Trophoblast cell (in vitro differentiated cells and primary cell): Measurements from ENCODE around the gene ARPP21.

Experiments
- DNase-seq, 2 donors: peaks; one replicate each; pipeline ENCODE4 v3.0.0-alpha.2; 2016
- H2AFZ ChIP-seq: 2 replicates; pipeline ENCODE4 v1.6.1; 2013; ENCODE audit warnings: low read length, moderate library complexity, mild to moderate bottlenecking; ENCODE audit not compliant: insufficient read depth, poor library complexity
- H2AK5ac ChIP-seq: 2 replicates; pipeline ENCODE4 v1.6.1; 2013; ENCODE audit warnings: mild to moderate bottlenecking, low read length
- H2BK120ac ChIP-seq: 2 replicates; pipeline ENCODE4 v1.6.1; 2013; ENCODE audit warnings: low read length, mild to moderate bottlenecking, moderate library complexity; ENCODE audit not compliant: insufficient read depth, poor library complexity
- H2BK12ac ChIP-seq: 2 replicates; pipeline ENCODE4 v1.6.1; 2013; ENCODE audit warnings: mild to moderate bottlenecking, low read length, moderate library complexity
- H2BK5ac ChIP-seq: 2 replicates; pipeline ENCODE4 v1.6.1; 2013; ENCODE audit warnings: low read length, low read depth, moderate library complexity, mild to moderate bottlenecking; ENCODE audit not compliant: poor library complexity
- H3K14ac ChIP-seq: 2 replicates; pipeline ENCODE4 v1.6.1; 2013; ENCODE audit warnings: mild to moderate bottlenecking, low read length
- H3K18ac ChIP-seq: 2 replicates; pipeline ENCODE4 v1.6.1; 2013; ENCODE audit warnings: mild to moderate bottlenecking, low read length
- H3K23ac ChIP-seq: 2 replicates; pipeline ENCODE4 v1.6.1; 2013; ENCODE audit warnings: low read length
- H3K27ac ChIP-seq: 2 replicates; pipeline ENCODE4 v1.5.1; 2013; ENCODE audit warnings: low read depth, mild to moderate bottlenecking, inconsistent platforms, low read length, moderate library complexity
- H3K27me3 ChIP-seq: 2 replicates; pipeline ENCODE4 v1.6.1; 2013; ENCODE audit warnings: inconsistent platforms, mild to moderate bottlenecking, low read length, moderate library complexity; ENCODE audit not compliant: insufficient read depth
- H3K36me3 ChIP-seq, 2 experiments: 1 replicate in 1 of 2; 2 replicates in 1 of 2; pipeline ENCODE4 v1.6.1; 2013; ENCODE audit warnings: low read length in 2 of 2, mild to moderate bottlenecking in 2 of 2, moderate library complexity in 1 of 2; ENCODE audit not compliant: insufficient read depth in 2 of 2, control insufficient read depth in 1 of 2
- H3K4ac ChIP-seq: 2 replicates; pipeline ENCODE4 v1.6.1; 2013; ENCODE audit warnings: low read depth, mild to moderate bottlenecking, low read length, moderate library complexity
- H3K4me1 ChIP-seq, 2 experiments: 1 replicate in 1 of 2; 2 replicates in 1 of 2; pipeline ENCODE4 v1.6.1; 2013; ENCODE audit warnings: low read length in 2 of 2, mild to moderate bottlenecking in 2 of 2, moderate library complexity in 1 of 2; ENCODE audit not compliant: insufficient read depth in 2 of 2, control insufficient read depth in 1 of 2
- H3K4me2 ChIP-seq: 2 replicates; pipeline ENCODE4 v1.6.1; 2013; ENCODE audit warnings: inconsistent platforms, mild to moderate bottlenecking, low read length, moderate library complexity
- H3K4me3 ChIP-seq: 2 replicates; pipeline ENCODE4 v1.5.1; 2013; ENCODE audit warnings: mild to moderate bottlenecking, low read depth, low read length, inconsistent platforms
- H3K79me1 ChIP-seq: one replicate; pipeline ENCODE4 v1.6.1; 2013; ENCODE audit warnings: low read length
- H3K79me2 ChIP-seq: 2 replicates; pipeline ENCODE4 v1.6.1; 2013; ENCODE audit warnings: low read length, mild to moderate bottlenecking; ENCODE audit not compliant: control insufficient read depth, insufficient read depth, poor library complexity
- H3K9ac ChIP-seq: 2 replicates; pipeline ENCODE4 v1.6.1; 2013; ENCODE audit warnings: mild to moderate bottlenecking, low read length
- H3K9me3 ChIP-seq: 2 replicates; pipeline ENCODE4 v1.6.1; 2013; ENCODE audit warnings: low read depth, mild to moderate bottlenecking, control low read depth, inconsistent platforms, low read length; ENCODE audit not compliant: insufficient read depth
- H4K12ac ChIP-seq: 2 replicates; pipeline ENCODE4 v1.6.1; 2013; ENCODE audit warnings: low read depth, mild to moderate bottlenecking, low read length, moderate library complexity
- H4K8ac ChIP-seq: 2 replicates; pipeline ENCODE4 v1.6.1; 2013; ENCODE audit warnings: low read depth, mild to moderate bottlenecking, low read length, moderate library complexity
- H4K91ac ChIP-seq: one replicate; pipeline ENCODE4 v1.6.1; 2013; ENCODE audit warnings: low read depth, mild to moderate bottlenecking, low read length, moderate library complexity
- WGBS: extraction: QIAGEN DNeasy Blood & Tissue Kit; methylation state at CpG from one replicate; pipeline ENCODE4 v1.1.7; 2013; ENCODE audit warnings: missing lambda C conversion rate; ENCODE audit not compliant: insufficient read length, insufficient coverage; ENCODE audit errors: extremely low coverage; 5-methylcytosine and 5-hydroxymethylcytosine counted together

Gene ARPP21

GRCh38 chr3:35666888-35667287, 27.6 kb downstream of the ARPP21 start:
- Histone ChIP-seq H3K23ac (no peak overlapping the region), H2BK12ac (no peak overlapping the region), H3K79me1 (no peaks in the 10 kb centered on the region), H3K79me2 (no peaks in the 10 kb centered on the region), H4K91ac (no peak overlapping the region), H2AFZ (no peak overlapping the region), H3K36me3 (no peaks in the 10 kb centered on the region), H3K4me3 (no peak overlapping the region), H3K4me2 (no peak overlapping the region), H4K8ac (no peak overlapping the region), H3K9me3 (no peaks in the 10 kb centered on the region), H3K27me3 (no peaks in the 10 kb centered on the region), H3K9ac (no peak overlapping the region), H3K4me1 (no peaks in the 10 kb centered on the region), H3K18ac (no peak overlapping the region), H2BK120ac (no peak overlapping the region), H2AK5ac (no peak overlapping the region), H3K14ac (no peak overlapping the region), H3K4ac (no peak overlapping the region), H3K27ac (no peak overlapping the region), H4K12ac (no peak overlapping the region), H2BK5ac (no peak overlapping the region)
- no CpG with 5 or more reads among the region's 1 CpG for WGBS
- DNase-seq, result no peak

GRCh38 chr3:35670408-35670965, 31.2 kb downstream of the ARPP21 start:
- H2AK5ac ChIP-seq, result no peak overlapping the region
- WGBS, result no CpG with 5 or more reads among the region's 9 CpGs
- H2AFZ ChIP-seq, result no peak overlapping the region

GRCh38 chr3:35671483-35671882, 32.2 kb downstream of the ARPP21 start:
- Histone ChIP-seq H4K91ac (no peak overlapping the region), H3K14ac (no peak overlapping the region), H3K4me3 (no peak overlapping the region), H3K79me1 (no peaks in the 10 kb centered on the region), H3K9ac (no peak overlapping the region), H3K27ac (no peak overlapping the region), H3K79me2 (no peaks in the 10 kb centered on the region), H4K8ac (no peak overlapping the region), H2BK5ac (no peak overlapping the region), H3K23ac (no peak overlapping the region), H3K27me3 (no peaks in the 10 kb centered on the region), H2BK120ac (no peak overlapping the region), H2AK5ac (no peak overlapping the region), H3K4me1 (no peaks in the 10 kb centered on the region), H3K36me3 (no peaks in the 10 kb centered on the region), H2AFZ (no peak overlapping the region), H2BK12ac (no peak overlapping the region), H3K4me2 (no peak overlapping the region), H3K9me3 (no peaks in the 10 kb centered on the region), H3K4ac (no peak overlapping the region), H4K12ac (no peak overlapping the region), H3K18ac (no peak overlapping the region)
- WGBS, result no CpG with 5 or more reads among the region's 2 CpGs
- DNase-seq, result no peak

More at GRCh38 chr3:35670408-35670965, 31.2 kb downstream of the ARPP21 start:
- H2BK12ac ChIP-seq, result no peak overlapping the region
- H3K36me3 ChIP-seq, result no peaks in the 10 kb centered on the region
- H4K8ac ChIP-seq, result no peak overlapping the region
- H3K9me3 ChIP-seq, result no peaks in the 10 kb centered on the region
- no peaks in the 10 kb centered on the region for H3K4me1 ChIP-seq
- no peak overlapping the region for H3K9ac ChIP-seq
- H4K12ac ChIP-seq, result no peak overlapping the region
- H3K79me1 ChIP-seq, result no peaks in the 10 kb centered on the region
- no peak overlapping the region for H3K23ac ChIP-seq
- no peak overlapping the region for H3K14ac ChIP-seq
- no peak overlapping the region for H4K91ac ChIP-seq
- H3K18ac ChIP-seq, result no peak overlapping the region
- DNase-seq, result no peak
- no peaks in the 10 kb centered on the region for H3K27me3 ChIP-seq
- no peak overlapping the region for H3K27ac ChIP-seq
- H2BK5ac ChIP-seq, result no peak overlapping the region
- no peak overlapping the region for H2BK120ac ChIP-seq
- no peak overlapping the region for H3K4ac ChIP-seq
- no peaks in the 10 kb centered on the region for H3K79me2 ChIP-seq
- no peak overlapping the region for H3K4me3 ChIP-seq
- H3K4me2 ChIP-seq, result no peak overlapping the region

- Histone ChIP-seq H3K4me3 (no peak overlapping the region), H2BK120ac (no peak overlapping the region), H4K12ac (no peak overlapping the region), H3K79me2 (no peaks in the 10 kb centered on the region), H2AK5ac (no peak overlapping the region), H2BK5ac (no peak overlapping the region), H3K9ac (no peak overlapping the region), H3K36me3 (no peaks in the 10 kb centered on the region), H2BK12ac (no peak overlapping the region), H3K4ac (no peak overlapping the region), H3K4me2 (no peak overlapping the region), H3K18ac (no peak overlapping the region), H3K27ac (no peak overlapping the region), H4K91ac (no peak overlapping the region), H3K14ac (no peak overlapping the region), H3K79me1 (no peaks in the 10 kb centered on the region), H2AFZ (no peak overlapping the region), H4K8ac (no peak overlapping the region), H3K9me3 (no peaks in the 10 kb centered on the region), H3K23ac (no peak overlapping the region), H3K4me1 (no peaks in the 10 kb centered on the region), H3K27me3 (no peaks in the 10 kb centered on the region)
- DNase-seq, result no peak
- WGBS, result no CpG with 5 or more reads among the region's 3 CpGs
Measured at GRCh38 chr3:35673017-35673416, 33.7 kb downstream of the ARPP21 start.
